Spleen (tissue), 11 donors: ENCODE measurements around the gene HOXB4. TPM values are rescaled to one million over a fixed set of nuclear protein-coding genes. Genes with fewer than 3 reads are reported as not detected.

Experiments
- DNase-seq: peaks from one replicate; pipeline ENCODE4 v3.0.0-alpha.2; 2020
- H3K27ac ChIP-seq, 8 donors: fragments of 200-600 bp; sonication (generic) in 7 of 8; 1 replicate in 4 of 8; 2 replicates in 4 of 8; pipeline versions ENCODE4 v1.5.0 to v1.8.0; 2016 to 2021; ENCODE audit warnings: inconsistent platforms in 4 of 8, mild to moderate bottlenecking in 4 of 8, moderate library complexity in 1 of 8
- H3K27me3 ChIP-seq, 7 donors: fragments of 200-600 bp; sonication (generic) in 6 of 7; replicated peaks in 1 of 7; 1 replicate in 4 of 7; 2 replicates in 3 of 7; pipeline versions ENCODE4 v1.5.0 to v1.8.0; 2016 to 2021; ENCODE audit warnings: inconsistent platforms in 3 of 7, mild to moderate bottlenecking in 1 of 7
- H3K36me3 ChIP-seq, 6 donors: fragments of 200-600 bp; sonication (generic) in 5 of 6; 1 replicate in 4 of 6; 2 replicates in 2 of 6; pipeline versions ENCODE4 v1.5.0 to v1.8.0; 2016 to 2021; ENCODE audit warnings: inconsistent platforms in 2 of 6
- H3K4me1 ChIP-seq, 6 donors: fragments of 200-600 bp; sonication (generic) in 5 of 6; 1 replicate in 3 of 6; 2 replicates in 3 of 6; pipeline versions ENCODE4 v1.5.0 to v1.8.0; 2016 to 2021; ENCODE audit warnings: inconsistent platforms in 3 of 6
- H3K4me3 ChIP-seq, 8 donors: fragments of 200-600 bp; sonication (generic) in 7 of 8; 1 replicate in 4 of 8; 2 replicates in 4 of 8; pipeline versions ENCODE4 v1.5.0 to v1.8.0; 2016 to 2021; ENCODE audit warnings: inconsistent platforms in 4 of 8, mild to moderate bottlenecking in 4 of 8, moderate library complexity in 2 of 8
- H3K9me3 ChIP-seq, 8 donors: fragments of 200-600 bp; sonication (generic) in 7 of 8; 1 replicate in 4 of 8; 2 replicates in 4 of 8; pipeline versions ENCODE4 v1.5.0 to v1.8.0; 2016 to 2021; ENCODE audit warnings: inconsistent platforms in 4 of 8
- POLR2A ChIP-seq, 3 donors: fragments of 450-650 bp; IDR thresholded peaks; one replicate each; pipeline ENCODE4 v1.5.1; 2017; ENCODE audit warnings: antibody characterized with exemption in 3 of 3, mild to moderate bottlenecking in 1 of 3
- POLR2AphosphoS5 ChIP-seq, 3 donors: sonication (generic); formaldehyde crosslinking; IDR thresholded peaks; one replicate each; pipeline ENCODE4 v1.5.1; 2017; ENCODE audit warnings: antibody characterized with exemption in 3 of 3
- WGBS, 5 donors: extraction: QIAGEN DNeasy Blood & Tissue Kit in 3 of 5; methylation state at CpG; one replicate each; pipeline versions ENCODE4 v1.1.5 to v1.1.7; 2013 to 2018; 5-methylcytosine and 5-hydroxymethylcytosine counted together
- intact Hi-C: fragments of 100-400 bp; cut with DNase I; formaldehyde crosslinking; loops from one replicate; pipeline ENCODE4 v1.15.0; 2023; ENCODE audit warnings: low total_unique reads
- polyA plus RNA-seq, 3 donors: library from polyadenylated mRNA; stranded (reverse); fragments of 200-250 nt; gene quantifications; one replicate each; pipeline ENCODE4 v1.2.1, GENCODE V29; 2013
- total RNA-seq, 7 donors: library from RNA; depleted of rRNA in 3 of 7; stranded (reverse); fragments of >200 nt in 3 of 7; fragmentation: NEBNext Ultra II Directional in 4 of 7; extraction: Animal tissue kit (Norgen Biotek cat#: 25700) in 4 of 7; gene quantifications; one replicate each; pipeline versions ENCODE4 v1.1.0 to v1.2.1, GENCODE V29; 2016 to 2021
- TF ChIP-seq, protein P1 (sequence below), 11 experiments: fragments of 200-600 bp in 7 of 11; fragments of 450-650 bp in 4 of 11; sonication (generic) in 4 of 11; IDR thresholded peaks in 8 of 11; conservative IDR thresholded peaks in 3 of 11; 1 replicate in 7 of 11; 2 replicates in 4 of 11; pipeline versions ENCODE4 v1.4.0 to v1.8.0; 2016 to 2021; ENCODE audit warnings: antibody characterized with exemption in 11 of 11, inconsistent platforms in 4 of 11, mild to moderate bottlenecking in 1 of 11
- donor health status: healthy with polysubstance abuse.
- donor health status: DM: no; HTN: no; CAD: no; lungs with moderate emphysema.
- donor health status: DM: no; HTN: no; CAD: no.
- donor health status: Bipolar disorder and iron deficiency.
- donor health status: healthy.
- donor health status: DM: no; HTN: no; CAD: no.
- donor health status: DM: yes; HTN: yes; CAD: no.

Gene HOXB4
- total and polyA plus RNA-seq, 10 donors = 1.9 to 6.4 (median 2.7) TPM

DNA sequence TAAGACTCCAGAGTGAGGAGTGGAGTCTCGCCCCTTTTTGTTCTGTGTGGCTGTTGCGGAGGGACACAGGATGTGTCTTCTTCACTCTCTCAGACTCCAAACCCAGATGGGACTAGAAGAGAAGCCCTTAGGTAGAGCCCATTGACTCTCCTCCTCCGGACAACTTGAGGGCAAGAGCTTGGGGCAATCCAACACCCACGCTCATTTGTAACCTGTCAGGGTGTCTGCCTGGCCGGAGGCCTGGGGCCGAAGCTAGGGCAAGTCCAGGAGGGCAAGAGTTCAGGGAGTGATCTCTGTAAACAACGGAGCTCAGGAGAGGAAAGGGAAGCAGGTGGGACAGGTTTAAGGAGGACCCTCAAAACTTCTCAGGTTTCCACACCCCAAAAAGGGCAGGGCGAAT is 45.9 kb downstream of the HOXB4 start:
- DNase-seq = no peak
- H3K36me3 ChIP-seq = no peaks in the 10 kb centered on the region
- no peak for TF ChIP-seq POLR2AphosphoS5 (IDR thresholded peaks at IDR 0.05)
- no peak for TF ChIP-seq POLR2A (IDR thresholded peaks at IDR 0.05)
- TF ChIP-seq, protein P1, sequence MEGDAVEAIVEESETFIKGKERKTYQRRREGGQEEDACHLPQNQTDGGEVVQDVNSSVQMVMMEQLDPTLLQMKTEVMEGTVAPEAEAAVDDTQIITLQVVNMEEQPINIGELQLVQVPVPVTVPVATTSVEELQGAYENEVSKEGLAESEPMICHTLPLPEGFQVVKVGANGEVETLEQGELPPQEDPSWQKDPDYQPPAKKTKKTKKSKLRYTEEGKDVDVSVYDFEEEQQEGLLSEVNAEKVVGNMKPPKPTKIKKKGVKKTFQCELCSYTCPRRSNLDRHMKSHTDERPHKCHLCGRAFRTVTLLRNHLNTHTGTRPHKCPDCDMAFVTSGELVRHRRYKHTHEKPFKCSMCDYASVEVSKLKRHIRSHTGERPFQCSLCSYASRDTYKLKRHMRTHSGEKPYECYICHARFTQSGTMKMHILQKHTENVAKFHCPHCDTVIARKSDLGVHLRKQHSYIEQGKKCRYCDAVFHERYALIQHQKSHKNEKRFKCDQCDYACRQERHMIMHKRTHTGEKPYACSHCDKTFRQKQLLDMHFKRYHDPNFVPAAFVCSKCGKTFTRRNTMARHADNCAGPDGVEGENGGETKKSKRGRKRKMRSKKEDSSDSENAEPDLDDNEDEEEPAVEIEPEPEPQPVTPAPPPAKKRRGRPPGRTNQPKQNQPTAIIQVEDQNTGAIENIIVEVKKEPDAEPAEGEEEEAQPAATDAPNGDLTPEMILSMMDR (IDR thresholded peaks at IDR 0.05 in 8 of 11, conservative IDR thresholded peaks at IDR 0.05 in 3 of 11) = no peak
- intact Hi-C loops = no loop called here
- H3K27ac ChIP-seq = no peak overlapping the region
- H3K4me3 ChIP-seq = no peak overlapping the region
- peaks cover 0 to 4% (median 3%) of the 10 kb centered on the region in 6 donors for H3K4me1 ChIP-seq
- H3K27me3 ChIP-seq = peaks cover 0 to 21% (median 5%) of the 10 kb centered on the region in 7 donors
- 81 to 91% (median 90%) methylated on average over 8 of the region's 8 CpGs for WGBS, 5 donors
- no peaks in the 10 kb centered on the region for H3K9me3 ChIP-seq

DNA sequence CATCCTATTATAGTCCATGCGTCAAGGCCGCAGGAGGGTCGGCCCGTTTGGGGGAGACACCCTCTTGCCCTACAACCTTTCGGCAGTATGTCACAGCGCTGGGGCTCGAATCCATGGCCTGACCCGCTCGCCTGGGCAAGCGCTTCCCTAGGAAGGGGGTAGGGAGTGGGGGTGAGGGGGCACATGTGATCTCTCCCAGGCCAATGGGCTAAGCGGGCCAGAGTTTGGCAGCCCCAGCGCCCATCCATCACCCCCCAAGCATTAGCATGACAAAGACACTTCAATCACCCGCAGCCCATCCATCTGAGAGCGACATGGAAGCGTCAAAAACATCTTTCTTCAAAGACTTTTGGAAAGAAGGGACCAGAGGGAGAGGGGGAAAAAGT is 47.3 kb downstream of the HOXB4 start, which contains the start of gene HOXB1:
Gene HOXB1 (minus strand): TSS at position 125 of the 386 bp plus-strand sequence. CDS start 107 bp downstream, at position 18.
- Histone ChIP-seq H3K27ac (no peak within 1 kb of the TSS), H3K9me3 (no peaks in the 10 kb centered on the region), H3K36me3 (no peaks in the 10 kb centered on the region), H3K4me1 (peaks cover 0 to 15% (median 8%) of the 10 kb centered on the region in 6 donors), H3K4me3 (no peak within 1 kb of the TSS), H3K27me3 (peaks cover 0 to 35% (median 19%) of the 10 kb centered on the region in 7 donors)
- intact Hi-C loops = no loop called here
- no peak for DNase-seq
- 86 to 94% (median 93%) methylated on average over 15 of the region's 15 CpGs for WGBS, 5 donors
- TF ChIP-seq POLR2AphosphoS5 (IDR thresholded peaks at IDR 0.05) (no peak), POLR2A (IDR thresholded peaks at IDR 0.05) (no peak)
- TF ChIP-seq, protein P1 (IDR thresholded peaks at IDR 0.05 in 8 of 11, conservative IDR thresholded peaks at IDR 0.05 in 3 of 11) = no peak

DNA sequence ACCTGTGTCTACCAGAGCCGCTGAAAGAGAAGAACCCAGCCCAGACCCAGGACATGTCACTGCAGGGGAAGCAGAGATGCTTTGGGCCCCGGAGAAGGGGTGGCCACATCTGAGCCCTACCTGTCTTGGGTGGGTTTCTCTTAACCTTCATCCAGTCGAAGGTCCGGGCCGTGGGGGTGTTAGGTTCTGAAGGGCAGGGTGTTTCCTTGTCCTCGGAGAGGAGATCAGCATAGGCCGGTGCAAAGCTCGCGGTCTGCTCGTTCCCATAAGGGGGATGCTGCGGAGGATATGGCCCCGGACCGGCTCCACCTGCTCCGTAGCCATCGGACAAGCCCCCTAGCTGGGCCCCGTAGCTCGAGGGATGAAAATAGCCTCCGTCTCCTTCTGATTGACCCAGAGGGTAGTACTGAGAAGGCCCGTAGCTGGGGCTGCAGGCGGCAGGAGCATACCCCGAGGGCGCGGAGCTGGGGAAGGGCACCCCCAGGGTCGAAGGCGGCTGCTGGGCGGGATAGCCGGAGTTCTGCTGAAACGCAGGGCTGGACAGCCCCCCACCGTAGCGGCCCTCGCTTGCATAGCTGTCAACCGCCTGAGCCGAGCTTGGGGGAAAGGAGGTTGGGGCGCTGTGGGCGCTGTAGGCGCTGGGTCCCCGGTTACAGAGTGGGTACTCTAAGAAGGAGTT is 47.8 kb downstream of the HOXB4 start:
- TF ChIP-seq POLR2A (IDR thresholded peaks at IDR 0.05) (no peak), POLR2AphosphoS5 (IDR thresholded peaks at IDR 0.05) (no peak)
- TF ChIP-seq, protein P1 (IDR thresholded peaks at IDR 0.05 in 8 of 11, conservative IDR thresholded peaks at IDR 0.05 in 3 of 11) = no peak
- Histone ChIP-seq H3K4me1 (peaks cover 0 to 15% (median 8%) of the 10 kb centered on the region in 6 donors), H3K4me3 (no peak overlapping the region), H3K27ac (no peak overlapping the region), H3K27me3 (peaks cover 0 to 39% (median 24%) of the 10 kb centered on the region in 7 donors), H3K36me3 (no peaks in the 10 kb centered on the region), H3K9me3 (no peaks in the 10 kb centered on the region)
- DNase-seq = no peak
- 85 to 95% (median 93%) methylated on average over 26 to 37 of the region's 37 CpGs for WGBS, 5 donors
- intact Hi-C loops = no loop called here

DNA sequence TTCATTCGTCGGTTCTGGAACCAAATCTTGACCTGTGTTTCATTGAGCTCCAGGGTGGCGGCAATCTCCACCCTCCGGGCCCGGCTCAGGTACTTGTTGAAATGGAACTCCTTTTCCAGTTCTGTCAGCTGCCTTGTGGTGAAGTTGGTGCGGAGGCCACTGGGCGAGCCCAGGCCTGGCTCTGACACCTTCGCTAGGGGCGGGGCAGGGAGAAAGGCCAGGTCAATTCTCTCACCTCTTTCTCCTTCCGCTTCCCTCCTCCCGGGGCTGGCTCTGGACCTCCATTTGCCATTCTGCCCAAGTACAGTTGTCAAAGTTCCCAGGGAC is 48.5 kb downstream of the HOXB4 start:
- Histone ChIP-seq H3K4me1 (peaks cover 0 to 15% (median 8%) of the 10 kb centered on the region in 6 donors), H3K36me3 (no peaks in the 10 kb centered on the region), H3K27me3 (peaks cover 0 to 45% (median 25%) of the 10 kb centered on the region in 7 donors), H3K27ac (no peak overlapping the region), H3K4me3 (no peak overlapping the region), H3K9me3 (no peaks in the 10 kb centered on the region)
- no peak for TF ChIP-seq POLR2AphosphoS5 (IDR thresholded peaks at IDR 0.05)
- TF ChIP-seq, protein P1 (IDR thresholded peaks at IDR 0.05 in 8 of 11, conservative IDR thresholded peaks at IDR 0.05 in 3 of 11) = no peak
- no peak for TF ChIP-seq POLR2A (IDR thresholded peaks at IDR 0.05)
- intact Hi-C loops = no loop called here
- no peak for DNase-seq
- 92 to 96% (median 95%) methylated on average over 11 of the region's 11 CpGs for WGBS, 5 donors
